GM06990 (cell line): Measurements from ENCODE around the gene TNS2.
"Not testable (repeated sequence)": the region's sequence is repeated elsewhere in the genome, so short reads cannot be mapped to it uniquely, and the experiment has no call there.

Experiments
- DNase-seq: peaks from one replicate; pipeline ENCODE4 v3.0.0-alpha.2; 2011; ENCODE audit not compliant: insufficient read length; ENCODE audit errors: extremely low read depth
- H3K27me3 ChIP-seq: replicated peaks from 2 replicates; pipeline ENCODE4 v1.6.0; 2011; ENCODE audit warnings: low read length; ENCODE audit not compliant: control insufficient read depth, insufficient read depth
- H3K36me3 ChIP-seq: 2 replicates; pipeline ENCODE4 v1.5.1; 2011; ENCODE audit warnings: low read length; ENCODE audit not compliant: control insufficient read depth, insufficient read depth
- H3K4me3 ChIP-seq: replicated peaks from 2 replicates; pipeline ENCODE4 v1.5.1; 2011; ENCODE audit warnings: low read depth, mild to moderate bottlenecking, control low read depth, low read length
- TF ChIP-seq, protein P1 (sequence below): IDR thresholded peaks from 2 replicates; pipeline ENCODE4 v1.5.1; 2011; ENCODE audit warnings: low read length, control low read depth, mild to moderate bottlenecking, inconsistent platforms; ENCODE audit not compliant: insufficient read depth, poor library complexity, severe bottlenecking

Gene TNS2

DNA sequence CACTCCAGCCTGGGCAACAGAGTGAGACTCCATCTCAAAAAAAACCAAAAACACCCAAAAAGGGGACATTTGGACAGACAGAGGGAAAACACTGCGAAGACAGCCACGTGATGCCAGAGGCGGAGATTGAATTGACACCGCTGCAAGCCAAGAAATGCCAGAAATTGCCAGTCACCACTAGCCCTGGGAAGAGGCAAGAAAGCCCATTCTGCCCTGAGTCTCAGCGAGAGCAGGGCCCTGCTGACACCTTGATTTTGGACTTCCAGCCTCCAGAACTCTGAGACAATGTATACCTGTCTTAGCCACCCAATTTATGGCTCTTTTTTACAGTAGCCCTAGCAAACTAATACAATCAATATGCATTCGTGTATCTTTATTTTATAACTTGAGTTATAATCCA is 40.2 kb downstream of the TNS2 start:
- Histone ChIP-seq H3K36me3 (no peaks in the 10 kb centered on the region), H3K4me3 (no peak overlapping the region), H3K27me3 (no peaks in the 10 kb centered on the region; the same call in 1 of the 2 replicates)
- TF ChIP-seq, protein P1, sequence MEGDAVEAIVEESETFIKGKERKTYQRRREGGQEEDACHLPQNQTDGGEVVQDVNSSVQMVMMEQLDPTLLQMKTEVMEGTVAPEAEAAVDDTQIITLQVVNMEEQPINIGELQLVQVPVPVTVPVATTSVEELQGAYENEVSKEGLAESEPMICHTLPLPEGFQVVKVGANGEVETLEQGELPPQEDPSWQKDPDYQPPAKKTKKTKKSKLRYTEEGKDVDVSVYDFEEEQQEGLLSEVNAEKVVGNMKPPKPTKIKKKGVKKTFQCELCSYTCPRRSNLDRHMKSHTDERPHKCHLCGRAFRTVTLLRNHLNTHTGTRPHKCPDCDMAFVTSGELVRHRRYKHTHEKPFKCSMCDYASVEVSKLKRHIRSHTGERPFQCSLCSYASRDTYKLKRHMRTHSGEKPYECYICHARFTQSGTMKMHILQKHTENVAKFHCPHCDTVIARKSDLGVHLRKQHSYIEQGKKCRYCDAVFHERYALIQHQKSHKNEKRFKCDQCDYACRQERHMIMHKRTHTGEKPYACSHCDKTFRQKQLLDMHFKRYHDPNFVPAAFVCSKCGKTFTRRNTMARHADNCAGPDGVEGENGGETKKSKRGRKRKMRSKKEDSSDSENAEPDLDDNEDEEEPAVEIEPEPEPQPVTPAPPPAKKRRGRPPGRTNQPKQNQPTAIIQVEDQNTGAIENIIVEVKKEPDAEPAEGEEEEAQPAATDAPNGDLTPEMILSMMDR: no peak
- no peak for DNase-seq

DNA sequence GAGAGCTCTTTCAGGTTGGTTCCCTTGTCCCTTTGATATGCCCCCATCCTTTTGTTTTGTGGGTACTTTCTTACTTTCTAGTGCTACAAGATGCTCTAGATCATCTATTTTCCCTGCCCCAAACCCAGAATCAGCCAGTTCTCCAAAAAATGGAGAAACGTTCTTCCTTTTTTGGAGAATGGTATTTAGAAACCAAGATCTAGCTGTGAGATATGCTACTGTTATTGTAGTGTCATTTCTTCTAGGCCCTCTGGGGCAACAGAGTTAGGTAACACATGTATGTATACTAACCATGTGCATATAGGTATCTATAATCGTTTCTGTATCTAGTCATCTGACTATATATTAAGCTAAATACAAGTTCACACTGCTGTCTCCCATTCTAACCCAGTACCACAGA is 40.7 kb downstream of the TNS2 start:
- Histone ChIP-seq H3K36me3 (no peaks in the 10 kb centered on the region), H3K4me3 (no peak overlapping the region), H3K27me3 (no peaks in the 10 kb centered on the region; the same call in 1 of the 2 replicates)
- TF ChIP-seq, protein P1: no peak
- DNase-seq: no peak

GRCh38 chr12:53091756-53092155 is 41.9 kb downstream of the TNS2 start:
- TF ChIP-seq, protein P1: no peak
- no peaks in the 10 kb centered on the region for H3K27me3 ChIP-seq
- no peak overlapping the region for H3K4me3 ChIP-seq
- H3K36me3 ChIP-seq: no peaks in the 10 kb centered on the region
- DNase-seq: no peak

DNA sequence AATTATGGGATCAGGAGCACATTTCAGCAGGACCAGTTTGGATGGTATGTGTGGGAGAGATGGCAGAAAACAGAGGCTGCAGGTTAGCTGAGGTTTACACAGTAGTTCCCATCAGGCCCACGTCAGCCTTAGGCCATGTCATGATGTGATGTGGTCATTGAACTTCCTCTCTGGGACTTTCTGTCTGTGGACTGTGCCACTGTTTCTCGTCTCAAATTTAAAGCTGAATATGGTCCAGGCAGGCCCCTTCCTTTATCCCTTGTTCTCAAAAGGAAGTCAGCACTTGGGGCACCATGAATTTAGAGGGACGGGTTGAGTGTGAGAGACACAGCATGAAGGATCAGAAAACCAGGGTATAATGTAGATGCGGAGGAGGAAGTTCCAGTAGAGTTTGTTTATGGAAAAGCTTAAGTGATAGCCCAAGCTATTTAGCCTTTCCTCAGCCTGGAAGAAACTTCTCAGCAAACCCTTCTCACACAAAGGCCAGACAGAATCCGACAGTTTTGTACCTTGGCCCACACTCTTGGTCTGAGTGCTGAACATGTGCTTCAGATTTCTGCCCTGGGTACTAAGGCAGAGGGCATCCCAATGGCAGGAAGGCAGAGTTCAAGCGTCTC is 44.0 kb downstream of the TNS2 start:
- TF ChIP-seq, protein P1: no peak
- Histone ChIP-seq H3K4me3 (no peak overlapping the region), H3K27me3 (no peaks in the 10 kb centered on the region; the same call in 1 of the 2 replicates), H3K36me3 (no peaks in the 10 kb centered on the region)
- no peak for DNase-seq

DNA sequence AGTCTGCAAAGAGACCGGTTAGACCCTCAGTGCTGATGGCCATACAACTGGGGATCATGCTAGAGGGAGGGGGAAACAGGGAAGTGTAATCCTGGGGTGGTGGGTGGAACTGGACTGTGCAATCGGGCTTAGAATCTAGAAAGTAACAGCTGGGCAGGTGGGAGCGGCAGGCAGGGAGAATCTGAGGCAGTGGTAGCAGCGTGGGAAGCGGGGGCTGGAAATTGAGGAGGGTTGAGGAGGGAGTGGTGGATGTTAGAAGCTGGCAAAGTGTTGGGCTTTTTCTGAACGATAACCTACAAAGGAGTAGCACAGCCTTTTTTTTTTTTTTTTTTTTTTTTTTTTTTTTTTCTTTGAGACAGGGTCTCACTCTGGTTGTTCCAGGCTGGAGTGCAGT is 44.5 kb downstream of the TNS2 start:
- TF ChIP-seq, protein P1: no peak

GRCh38 chr12:53094796-53095595 is 45.1 kb downstream of the TNS2 start:
- not testable (repeated sequence) for H3K4me3 ChIP-seq, H3K36me3 ChIP-seq, H3K27me3 ChIP-seq, DNase-seq

More for the DNA sequence above, 44.5 kb downstream of the TNS2 start:
- no peaks in the 10 kb centered on the region; the same call in 1 of the 2 replicates for H3K27me3 ChIP-seq
- H3K4me3 ChIP-seq: no peak overlapping the region
- DNase-seq: no peak
- H3K36me3 ChIP-seq: no peaks in the 10 kb centered on the region

- not testable (repeated sequence) for H3K27me3 ChIP-seq, H3K36me3 ChIP-seq, DNase-seq
Observed at GRCh38 chr12:53095596-53095895, 45.7 kb downstream of the TNS2 start.

More at GRCh38 chr12:53095596-53095895, 45.7 kb downstream of the TNS2 start:
- not testable (repeated sequence) for H3K4me3 ChIP-seq
